Upper lobe of left lung (tissue), 6 donors: ENCODE measurements around the gene LILRB4. TPM values are rescaled to one million over a fixed set of nuclear protein-coding genes. Genes with fewer than 3 reads are reported as not detected.
"Not testable (repeated sequence)": the region's sequence is repeated elsewhere in the genome, so short reads cannot be mapped to it uniquely, and the experiment has no call there.

Source experiments
- ATAC-seq, 2 donors: fragments of 200-7000 bp; cut with Tn5 transposase; one replicate each; pipeline ENCODE4 v1.9.1; 2022; ENCODE audit warnings: mild to moderate bottlenecking in 2 of 2, moderate library complexity in 2 of 2; ENCODE audit not compliant: low FRiP score in 2 of 2
- DNase-seq, 2 donors: peaks; one replicate each; pipeline ENCODE4 v3.0.0-alpha.2; 2019 to 2020
- H3K27ac ChIP-seq, 4 donors: fragments of 200-600 bp; sonication (generic); one replicate each; pipeline ENCODE4 v1.5.1; 2016 to 2019
- H3K27me3 ChIP-seq, 4 donors: fragments of 200-600 bp; sonication (generic); one replicate each; pipeline ENCODE4 v1.5.1; 2017 to 2019
- H3K36me3 ChIP-seq, 4 donors: fragments of 200-600 bp; sonication (generic); one replicate each; pipeline ENCODE4 v1.5.1; 2016 to 2019
- H3K4me1 ChIP-seq, 4 donors: fragments of 200-600 bp; sonication (generic); one replicate each; pipeline ENCODE4 v1.5.1; 2018 to 2019
- H3K4me3 ChIP-seq, 4 donors: fragments of 200-600 bp; sonication (generic); one replicate each; pipeline ENCODE4 v1.5.1; 2017 to 2019; ENCODE audit warnings: mild to moderate bottlenecking in 2 of 4, moderate library complexity in 1 of 4
- H3K9me3 ChIP-seq, 4 donors: fragments of 200-600 bp; sonication (generic); one replicate each; pipeline ENCODE4 v1.5.1; 2018 to 2019
- EP300 ChIP-seq, 4 donors: sonication (generic); formaldehyde crosslinking; IDR thresholded peaks; one replicate each; pipeline ENCODE4 v1.5.1; 2017; ENCODE audit warnings: antibody characterized with exemption in 4 of 4, control low read depth in 2 of 4
- POLR2A ChIP-seq, 4 donors: fragments of 450-650 bp; IDR thresholded peaks; one replicate each; pipeline ENCODE4 v1.5.1; 2016 to 2017; ENCODE audit warnings: antibody characterized with exemption in 4 of 4, mild to moderate bottlenecking in 2 of 4
- POLR2AphosphoS5 ChIP-seq, 2 donors: sonication (generic); formaldehyde crosslinking; IDR thresholded peaks; one replicate each; pipeline ENCODE4 v1.5.1; 2017; ENCODE audit warnings: antibody characterized with exemption in 2 of 2
- WGBS, 2 donors: methylation state at CpG; one replicate each; pipeline ENCODE4 v1.1.5; 2017 to 2018; 5-methylcytosine and 5-hydroxymethylcytosine counted together
- total RNA-seq, 6 donors: library from RNA; depleted of rRNA in 4 of 6; stranded (reverse); fragments of >200 nt in 4 of 6; gene quantifications; one replicate each; pipeline versions ENCODE4 v1.1.0 to v1.2.1, GENCODE V29; 2016 to 2021
- TF ChIP-seq, protein P1 (sequence below), 6 experiments: fragments of 450-650 bp in 4 of 6; fragments of 200-600 bp in 2 of 6; sonication (generic) in 2 of 6; IDR thresholded peaks; one replicate each; pipeline ENCODE4 v1.5.1; 2016 to 2019; ENCODE audit warnings: antibody characterized with exemption in 6 of 6
- donor health status: DM: no; HTN: no; CAD: no; lungs with moderate emphysema.
- donor health status: DM: no; HTN: yes; CAD: no; lungs with severe emphysema.

LILRB4 gene
- total RNA-seq, 6 donors from 2014 or later = 3.8 to 55.5 (median 24.9) TPM

- Histone ChIP-seq H3K27me3 (no peaks in the 10 kb centered on the region), H3K4me3 (no peak overlapping the region), H3K36me3 (no peaks in the 10 kb centered on the region), H3K4me1 (no peaks in the 10 kb centered on the region), H3K9me3 (no peaks in the 10 kb centered on the region), H3K27ac (no peak overlapping the region)
- TF ChIP-seq, protein P1, sequence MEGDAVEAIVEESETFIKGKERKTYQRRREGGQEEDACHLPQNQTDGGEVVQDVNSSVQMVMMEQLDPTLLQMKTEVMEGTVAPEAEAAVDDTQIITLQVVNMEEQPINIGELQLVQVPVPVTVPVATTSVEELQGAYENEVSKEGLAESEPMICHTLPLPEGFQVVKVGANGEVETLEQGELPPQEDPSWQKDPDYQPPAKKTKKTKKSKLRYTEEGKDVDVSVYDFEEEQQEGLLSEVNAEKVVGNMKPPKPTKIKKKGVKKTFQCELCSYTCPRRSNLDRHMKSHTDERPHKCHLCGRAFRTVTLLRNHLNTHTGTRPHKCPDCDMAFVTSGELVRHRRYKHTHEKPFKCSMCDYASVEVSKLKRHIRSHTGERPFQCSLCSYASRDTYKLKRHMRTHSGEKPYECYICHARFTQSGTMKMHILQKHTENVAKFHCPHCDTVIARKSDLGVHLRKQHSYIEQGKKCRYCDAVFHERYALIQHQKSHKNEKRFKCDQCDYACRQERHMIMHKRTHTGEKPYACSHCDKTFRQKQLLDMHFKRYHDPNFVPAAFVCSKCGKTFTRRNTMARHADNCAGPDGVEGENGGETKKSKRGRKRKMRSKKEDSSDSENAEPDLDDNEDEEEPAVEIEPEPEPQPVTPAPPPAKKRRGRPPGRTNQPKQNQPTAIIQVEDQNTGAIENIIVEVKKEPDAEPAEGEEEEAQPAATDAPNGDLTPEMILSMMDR (IDR thresholded peaks at IDR 0.05) = no peak
- TF ChIP-seq EP300 (IDR thresholded peaks at IDR 0.05) (no peak), POLR2AphosphoS5 (IDR thresholded peaks at IDR 0.05) (no peak), POLR2A (IDR thresholded peaks at IDR 0.05) (no peak)
- DNase-seq (no peak), ATAC-seq (no peak)
- WGBS, 2 donors = 65 to 71% methylated on average over 4 of the region's 4 CpGs
Observed at GRCh38 chr19:54620464-54620863, 42.3 kb upstream of the LILRB4 start.

DNA sequence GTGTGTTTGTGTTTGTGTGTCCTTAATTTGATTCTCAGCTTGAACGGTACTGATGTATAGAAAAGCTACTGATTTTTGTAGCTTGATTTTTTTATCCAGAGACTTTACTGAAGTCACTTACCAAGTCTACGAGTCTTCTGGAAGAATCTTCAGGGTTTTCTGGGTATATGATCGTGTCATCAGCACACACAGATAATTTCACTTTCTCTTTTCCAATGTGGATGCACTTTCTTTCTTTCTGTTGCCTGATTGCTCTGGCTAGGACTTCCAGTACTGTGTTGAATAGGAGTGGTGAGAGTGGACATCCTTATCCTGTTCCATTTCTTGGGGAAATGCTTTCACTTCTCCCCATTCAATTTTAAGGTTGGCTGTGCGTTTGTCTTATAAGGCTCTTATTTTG is 40.4 kb upstream of the LILRB4 start:
- H3K4me1 ChIP-seq = no peaks in the 10 kb centered on the region
- TF ChIP-seq EP300 (IDR thresholded peaks at IDR 0.05) (no peak), POLR2A (IDR thresholded peaks at IDR 0.05) (no peak), POLR2AphosphoS5 (IDR thresholded peaks at IDR 0.05) (no peak)
- TF ChIP-seq, protein P1 (IDR thresholded peaks at IDR 0.05) = no peak
- H3K9me3 ChIP-seq = no peaks in the 10 kb centered on the region
- DNase-seq = no peak
- ATAC-seq = no peak
- H3K36me3 ChIP-seq = no peaks in the 10 kb centered on the region
- 65 to 76% methylated on average over 4 of the region's 4 CpGs for WGBS, 2 donors
- H3K27ac ChIP-seq = no peak overlapping the region
- H3K27me3 ChIP-seq = no peaks in the 10 kb centered on the region
- no peak overlapping the region for H3K4me3 ChIP-seq

DNA sequence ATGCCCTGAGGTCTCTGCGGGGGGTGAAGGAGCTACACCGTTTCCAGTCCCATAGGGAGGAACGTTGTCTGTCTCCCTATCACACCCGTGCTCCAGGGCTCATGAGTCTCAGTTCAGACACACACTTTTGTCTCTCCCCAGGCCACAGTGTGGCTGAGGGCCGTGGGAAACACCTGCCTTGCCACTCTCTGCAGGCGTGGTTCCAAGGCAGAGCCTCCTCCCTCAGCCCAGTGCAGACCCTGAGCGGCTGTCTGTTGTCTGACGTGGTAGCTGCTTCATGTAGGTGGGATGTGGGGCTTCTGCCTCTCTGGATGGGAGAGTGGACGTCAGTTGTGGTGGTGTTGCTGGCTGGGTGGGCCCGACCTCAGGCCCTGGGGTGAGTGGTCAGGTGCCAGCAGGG is 38.6 kb upstream of the LILRB4 start:
- WGBS, 2 donors = 76% methylated on average over 5 of the region's 10 CpGs; no CpG with 5 or more reads in 1 of the 2 donors
- H3K4me1 ChIP-seq, H3K27ac ChIP-seq, DNase-seq, H3K27me3 ChIP-seq, H3K4me3 ChIP-seq, H3K36me3 ChIP-seq, H3K9me3 ChIP-seq: not testable (repeated sequence)
- ATAC-seq = peak in 1 of 2 donors; percentile 22

- peak in 1 of 2 donors; percentile 35 for ATAC-seq
- not testable (repeated sequence) for H3K27ac ChIP-seq, H3K9me3 ChIP-seq, H3K27me3 ChIP-seq, H3K4me1 ChIP-seq, H3K36me3 ChIP-seq, DNase-seq, H3K4me3 ChIP-seq
- WGBS, 2 donors = 66 to 83% methylated on average over 6 to 8 of the region's 15 CpGs
Observed at GRCh38 chr19:54624934-54625730, 37.7 kb upstream of the LILRB4 start.

GRCh38 chr19:54626757-54627156 is 36.0 kb upstream of the LILRB4 start:
- Histone ChIP-seq H3K4me3 (no peak overlapping the region), H3K9me3 (no peaks in the 10 kb centered on the region), H3K27ac (no peak overlapping the region), H3K4me1 (peaks cover 0 to 6% (median 2%) of the 10 kb centered on the region in 4 donors), H3K36me3 (no peaks in the 10 kb centered on the region), H3K27me3 (no peaks in the 10 kb centered on the region)
- TF ChIP-seq, protein P1 (IDR thresholded peaks at IDR 0.05) = no peak
- TF ChIP-seq POLR2A (IDR thresholded peaks at IDR 0.05) (no peak), EP300 (IDR thresholded peaks at IDR 0.05) (no peak), POLR2AphosphoS5 (IDR thresholded peaks at IDR 0.05) (no peak)
- WGBS, 2 donors = 80 to 84% methylated on average over 8 of the region's 8 CpGs
- DNase-seq (no peak), ATAC-seq (no peak)

GRCh38 chr19:54627912-54628311 is 34.9 kb upstream of the LILRB4 start:
- not testable (repeated sequence) for DNase-seq, H3K4me3 ChIP-seq, H3K36me3 ChIP-seq, ATAC-seq, H3K27ac ChIP-seq, H3K9me3 ChIP-seq, H3K27me3 ChIP-seq, H3K4me1 ChIP-seq
- 27 to 46% methylated on average over 4 of the region's 4 CpGs for WGBS, 2 donors

- not testable (repeated sequence) for H3K9me3 ChIP-seq, H3K27me3 ChIP-seq, H3K36me3 ChIP-seq, H3K4me1 ChIP-seq
- H3K4me3 ChIP-seq = peak within 1 kb of the TSS in 3 of 4 donors; percentile 2 to 37 (median 13)
- ATAC-seq (peak in 1 of 2 donors; percentile 65), DNase-seq (peak in 1 of 2 donors; percentile 43)
- 48 to 62% methylated on average over 9 of the region's 9 CpGs for WGBS, 2 donors
- H3K27ac ChIP-seq = peak within 1 kb of the TSS in 1 of 4 donors; percentile 35
Observed at GRCh38 chr19:54630262-54630661, 32.5 kb upstream of the LILRB4 start, which contains the start of gene LILRB1. Gene LILRB1 (plus strand): TSS chr19:54630484. CDS start chr19:54631074, 590 bp downstream.
